Skeletal muscle tissue (tissue), 4 donors: ENCODE data around the gene CRYZL1. TPM values are rescaled to one million over a fixed set of nuclear protein-coding genes. Genes with fewer than 3 reads are reported as not detected.

Experiments used
- H3K27ac ChIP-seq: one replicate; pipeline ENCODE4 v1.7.0; 2013; ENCODE audit warnings: mild to moderate bottlenecking, low read depth, low read length, inconsistent platforms
- H3K27me3 ChIP-seq, 3 donors: one replicate each; pipeline ENCODE4 v1.7.0; 2013; ENCODE audit warnings: low read length in 3 of 3; ENCODE audit not compliant: control insufficient read depth in 3 of 3, insufficient read depth in 3 of 3
- H3K36me3 ChIP-seq, 3 donors: one replicate each; pipeline ENCODE4 v1.7.0; 2013; ENCODE audit warnings: low read length in 3 of 3; ENCODE audit not compliant: control insufficient read depth in 3 of 3, insufficient read depth in 3 of 3
- H3K4me1 ChIP-seq, 3 donors: one replicate each; pipeline ENCODE4 v1.7.0; 2013; ENCODE audit warnings: low read length in 3 of 3, mild to moderate bottlenecking in 3 of 3; ENCODE audit not compliant: control insufficient read depth in 3 of 3, insufficient read depth in 3 of 3
- H3K4me3 ChIP-seq, 3 donors: one replicate each; pipeline ENCODE4 v1.7.0; 2013; ENCODE audit warnings: low read length in 3 of 3
- H3K9ac ChIP-seq, 3 donors: one replicate each; pipeline ENCODE4 v1.7.0; 2013; ENCODE audit warnings: low read length in 3 of 3, mild to moderate bottlenecking in 3 of 3, moderate library complexity in 2 of 3, low read depth in 1 of 3
- H3K9me3 ChIP-seq, 3 donors: one replicate each; pipeline ENCODE4 v1.7.0; 2013; ENCODE audit warnings: low read length in 3 of 3; ENCODE audit not compliant: control insufficient read depth in 3 of 3
- total RNA-seq: library from RNA; depleted of rRNA; stranded (reverse); fragments of >200 nt; gene quantifications from one replicate; pipeline ENCODE4 v1.2.3, GENCODE V29; 2014
- donor health status: Osteomylitis.

Gene CRYZL1
- total RNA-seq, 1 donor from 2014 or later = 35.5 TPM

DNA sequence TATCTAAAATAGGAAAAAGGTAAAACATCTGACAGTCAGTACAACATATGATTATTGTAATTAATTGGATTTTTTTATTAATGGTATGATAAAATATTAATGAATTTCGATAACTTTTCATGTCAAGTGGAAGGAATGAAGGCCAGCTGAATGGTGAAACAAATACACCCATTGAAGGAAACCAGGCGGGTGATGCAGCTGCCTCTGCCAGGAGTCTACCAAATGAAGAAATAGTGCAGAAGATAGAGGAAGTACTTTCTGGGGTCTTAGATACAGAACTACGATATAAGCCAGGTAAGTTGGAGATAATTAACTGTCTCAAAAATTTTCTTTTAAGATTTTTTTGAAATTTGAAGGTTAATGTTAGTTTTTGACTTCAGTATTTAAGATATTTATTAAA is 95.5 kb downstream of the CRYZL1 start:
- Histone ChIP-seq H3K27ac (no peak overlapping the region), H3K4me1 (peaks cover 11 to 27% (median 14%) of the 10 kb centered on the region in 3 donors), H3K9me3 (no peaks in the 10 kb centered on the region), H3K4me3 (no peak overlapping the region), H3K27me3 (no peaks in the 10 kb centered on the region), H3K9ac (no peak overlapping the region), H3K36me3 (peaks cover 16 to 24% (median 21%) of the 10 kb centered on the region in 3 donors)

DNA sequence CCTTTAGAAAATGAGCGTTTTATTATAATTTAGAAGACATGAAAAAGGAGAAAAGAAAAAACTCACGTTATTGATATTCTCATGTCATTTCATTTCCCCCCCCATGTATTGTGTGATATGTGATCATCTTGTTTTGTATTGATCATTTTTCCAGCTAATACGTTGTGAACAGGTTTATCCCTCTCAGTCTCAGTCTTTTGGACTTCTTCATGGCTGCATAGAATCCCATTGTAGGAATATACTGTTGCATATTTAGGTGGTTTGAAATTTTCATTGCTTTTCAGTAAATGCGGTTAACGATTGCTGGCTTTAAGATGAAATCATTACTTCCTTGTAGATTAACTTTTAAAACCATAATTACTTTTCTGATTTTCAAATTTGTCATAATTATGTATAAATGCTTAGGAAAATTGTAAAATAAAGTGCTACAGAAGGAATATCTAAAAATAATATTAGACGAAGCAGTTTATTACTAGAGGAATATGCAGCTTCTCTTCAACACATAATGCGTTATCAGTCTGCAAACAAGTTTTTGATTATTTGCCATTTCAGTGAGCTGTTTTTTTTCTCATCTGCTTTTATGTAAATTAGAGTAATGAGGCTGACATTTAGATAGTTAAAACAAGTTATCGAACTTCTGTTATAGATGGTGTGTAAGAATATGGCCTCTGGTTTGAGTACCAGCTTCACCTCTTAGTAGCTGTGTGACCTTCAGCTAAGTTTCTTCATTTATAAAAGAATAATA is 96.9 kb downstream of the CRYZL1 start:
- H3K4me3 ChIP-seq = peak overlapping the region; percentile 91 to 98 (median 98)

DNA sequence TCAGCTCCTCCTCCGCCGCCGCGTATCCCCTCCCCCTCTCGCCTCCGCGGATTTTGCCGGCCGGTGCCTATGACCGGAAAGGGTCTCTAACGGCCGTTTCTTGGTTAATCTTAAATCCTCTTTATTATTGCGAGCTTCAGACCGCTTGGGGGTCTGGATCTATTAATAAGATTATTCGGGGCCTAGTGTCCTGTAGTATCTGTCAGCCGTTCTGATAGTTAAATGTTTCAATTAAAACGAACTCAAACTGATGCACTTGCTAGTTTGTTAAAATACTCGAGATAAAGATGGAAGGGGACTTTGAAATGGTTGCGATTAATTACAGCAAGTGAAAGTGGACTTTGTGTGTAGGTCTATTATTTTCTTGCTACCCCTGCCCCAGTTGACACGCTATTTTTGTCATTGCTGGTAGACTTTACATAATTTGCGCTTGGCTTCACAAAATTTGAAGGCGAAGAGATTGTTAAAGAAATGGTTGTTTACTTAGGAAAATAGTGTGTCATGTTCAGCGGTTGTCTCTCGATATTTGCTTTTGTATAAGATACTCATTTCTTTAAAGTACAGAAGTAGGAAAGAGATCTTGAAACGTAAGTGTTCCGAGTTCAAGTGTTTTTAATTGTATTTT is 97.9 kb downstream of the CRYZL1 start:
- H3K27me3 ChIP-seq = no peaks in the 10 kb centered on the region
- H3K27ac ChIP-seq = peak overlapping the region; percentile 100
- peaks cover 11 to 28% (median 18%) of the 10 kb centered on the region in 3 donors for H3K4me1 ChIP-seq
- peak overlapping the region; percentile 91 to 98 (median 98) for H3K4me3 ChIP-seq
- peak overlapping the region; percentile 97 to 100 (median 100) for H3K9ac ChIP-seq
- peaks cover 0 to 11% (median 0%) of the 10 kb centered on the region in 3 donors for H3K36me3 ChIP-seq
- H3K9me3 ChIP-seq = no peaks in the 10 kb centered on the region

More for the DNA sequence above, 96.9 kb downstream of the CRYZL1 start:
- H3K9me3 ChIP-seq = no peaks in the 10 kb centered on the region
- H3K36me3 ChIP-seq = peaks cover 2 to 9% (median 6%) of the 10 kb centered on the region in 3 donors
- peaks cover 11 to 28% (median 18%) of the 10 kb centered on the region in 3 donors for H3K4me1 ChIP-seq
- no peaks in the 10 kb centered on the region for H3K27me3 ChIP-seq
- H3K27ac ChIP-seq = no peak overlapping the region
- peak overlapping the region; percentile 97 to 100 (median 100) for H3K9ac ChIP-seq

DNA sequence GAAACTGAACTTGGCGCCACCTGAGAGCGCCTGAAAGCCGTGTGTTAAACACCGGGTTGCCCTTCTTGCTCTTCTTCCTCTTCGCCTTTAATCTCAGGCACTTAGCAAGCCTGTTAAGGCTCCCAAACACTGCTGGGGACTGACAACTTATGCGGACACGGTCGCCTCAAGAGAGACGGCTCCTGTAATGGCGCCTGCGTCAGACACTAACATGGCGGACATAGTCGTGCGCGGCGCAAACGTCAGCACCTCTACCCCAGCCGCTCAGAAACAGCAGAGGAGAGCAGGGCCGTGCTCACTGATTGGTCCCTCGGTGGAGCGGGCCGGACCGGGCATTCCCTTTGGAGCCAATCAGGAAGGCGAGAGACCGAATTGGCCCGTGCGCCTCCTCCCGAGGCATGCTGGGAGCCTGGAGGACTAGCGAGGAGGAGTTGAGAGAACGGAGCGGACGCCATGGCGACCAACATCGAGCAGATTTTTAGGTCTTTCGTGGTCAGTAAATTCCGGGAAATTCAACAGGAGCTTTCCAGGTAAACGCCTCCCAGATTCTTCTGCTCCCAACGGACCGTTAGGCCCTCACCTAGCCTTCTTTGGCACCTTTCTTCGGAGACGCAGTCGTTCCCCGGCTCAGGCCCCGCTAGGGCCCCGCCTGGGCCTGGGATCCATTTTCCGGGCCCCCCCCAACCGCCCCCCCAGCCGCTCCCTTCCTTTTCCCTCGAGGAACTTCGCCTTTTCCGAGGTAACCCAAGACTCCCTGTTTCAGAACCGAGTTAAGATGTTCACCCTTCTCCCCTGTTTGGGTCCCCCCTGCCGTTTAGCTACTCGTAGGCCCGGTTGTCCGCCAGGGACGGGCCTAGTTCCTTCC is 98.7 kb downstream of the CRYZL1 start, which contains the start of gene SON:
Gene SON (plus strand): TSS at position 399 of the 865 bp plus-strand sequence. CDS start 55 bp downstream, at position 454.
- no peaks in the 10 kb centered on the region for H3K27me3 ChIP-seq
- peak within 1 kb of the TSS; percentile 100 for H3K27ac ChIP-seq
- H3K9me3 ChIP-seq = no peaks in the 10 kb centered on the region
- peaks cover 11 to 25% (median 18%) of the 10 kb centered on the region in 3 donors for H3K4me1 ChIP-seq
- peak within 1 kb of the TSS; percentile 97 to 98 (median 98) for H3K4me3 ChIP-seq
- peak within 1 kb of the TSS; percentile 100 for H3K9ac ChIP-seq
- H3K36me3 ChIP-seq = peaks cover 0 to 11% (median 0%) of the 10 kb centered on the region in 3 donors

DNA sequence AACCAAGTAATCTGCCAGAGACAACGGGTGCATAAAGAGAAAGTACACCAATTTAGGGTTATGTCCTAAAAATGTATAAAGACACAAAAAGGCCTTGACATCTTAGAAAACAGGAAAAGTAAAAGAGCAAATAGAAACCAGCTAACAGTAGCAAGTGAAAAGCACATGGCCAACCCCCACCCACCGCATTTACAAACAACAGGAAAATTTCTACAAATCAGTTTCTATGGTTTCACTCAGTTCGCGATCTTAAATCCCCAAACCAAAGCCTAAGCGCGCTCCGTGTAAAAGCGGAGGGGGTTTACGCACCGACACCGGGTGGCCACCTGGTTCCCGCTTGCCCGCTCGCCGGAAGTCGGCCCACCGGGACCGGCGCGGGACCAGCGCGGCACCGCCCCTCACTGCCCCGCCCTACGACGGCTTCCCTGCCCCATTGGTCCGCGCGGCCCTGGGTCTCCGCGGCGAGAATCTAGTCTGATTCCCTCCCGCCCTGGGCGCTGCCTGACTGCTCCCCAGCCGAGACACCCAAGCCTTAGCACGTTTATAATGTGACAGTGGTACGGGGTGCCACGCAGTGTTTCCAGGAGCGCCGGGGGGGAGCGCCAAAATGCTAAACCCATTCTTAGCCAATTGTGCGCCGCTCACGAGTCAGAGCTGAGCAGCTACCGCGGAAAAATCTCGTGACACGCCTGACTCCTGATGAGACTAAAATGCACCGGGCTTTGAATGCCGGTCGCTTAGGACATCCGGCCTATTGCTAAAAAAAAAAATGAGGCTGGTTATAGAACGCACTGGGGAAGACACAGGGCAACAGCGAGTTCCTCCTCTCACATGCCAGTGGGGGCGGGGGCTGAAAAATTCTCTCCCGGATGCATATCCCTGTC is 99.5 kb downstream of the CRYZL1 start, which contains the start of gene GART:
Gene GART (minus strand): TSS at position 362 of the 884 bp plus-strand sequence. CDS start 2,802 bp downstream, outside the sequence.
- Histone ChIP-seq H3K36me3 (peaks cover 2 to 16% (median 9%) of the 10 kb centered on the region in 3 donors), H3K9ac (peak within 1 kb of the TSS; percentile 100), H3K4me3 (peak within 1 kb of the TSS; percentile 97 to 98 (median 98)), H3K27ac (peak within 1 kb of the TSS; percentile 100), H3K27me3 (no peaks in the 10 kb centered on the region), H3K9me3 (no peaks in the 10 kb centered on the region), H3K4me1 (peaks cover 11 to 25% (median 18%) of the 10 kb centered on the region in 3 donors)

DNA sequence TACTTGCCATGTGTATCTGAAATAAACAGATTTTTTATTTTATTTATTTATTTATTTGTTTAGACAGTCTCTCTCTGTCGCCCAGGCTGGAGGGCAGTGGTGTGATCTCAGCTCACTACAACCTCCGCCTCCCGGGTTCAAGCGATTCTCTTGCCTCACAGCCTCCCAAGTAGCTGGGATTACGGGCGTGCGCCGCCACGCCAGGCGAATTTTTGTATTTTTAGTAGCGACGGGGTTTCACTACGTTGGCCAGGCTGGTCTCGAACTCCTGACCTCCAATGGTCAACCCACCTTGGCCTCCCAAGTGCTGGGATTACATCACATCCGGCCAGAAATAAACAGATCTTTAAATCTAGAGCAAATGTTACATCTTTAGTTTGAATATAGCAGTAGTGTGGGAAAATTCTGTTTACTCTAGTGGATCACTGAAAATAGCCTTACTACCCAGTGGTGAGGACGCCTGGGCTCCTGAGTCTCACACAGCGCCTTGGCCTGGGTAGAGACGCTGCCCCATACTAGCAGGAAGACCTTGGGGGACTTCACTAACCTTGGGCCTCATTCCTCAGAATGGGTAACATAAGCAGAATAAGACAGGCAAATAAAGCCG is 100.3 kb downstream of the CRYZL1 start:
- no peaks in the 10 kb centered on the region for H3K9me3 ChIP-seq
- H3K36me3 ChIP-seq = peaks cover 7 to 24% (median 15%) of the 10 kb centered on the region in 3 donors
- peak overlapping the region; percentile 100 for H3K9ac ChIP-seq
- no peaks in the 10 kb centered on the region for H3K27me3 ChIP-seq
- peaks cover 11 to 25% (median 18%) of the 10 kb centered on the region in 3 donors for H3K4me1 ChIP-seq
- H3K27ac ChIP-seq = peak overlapping the region; percentile 100
- H3K4me3 ChIP-seq = peak overlapping the region; percentile 97 to 98 (median 98)

DNA sequence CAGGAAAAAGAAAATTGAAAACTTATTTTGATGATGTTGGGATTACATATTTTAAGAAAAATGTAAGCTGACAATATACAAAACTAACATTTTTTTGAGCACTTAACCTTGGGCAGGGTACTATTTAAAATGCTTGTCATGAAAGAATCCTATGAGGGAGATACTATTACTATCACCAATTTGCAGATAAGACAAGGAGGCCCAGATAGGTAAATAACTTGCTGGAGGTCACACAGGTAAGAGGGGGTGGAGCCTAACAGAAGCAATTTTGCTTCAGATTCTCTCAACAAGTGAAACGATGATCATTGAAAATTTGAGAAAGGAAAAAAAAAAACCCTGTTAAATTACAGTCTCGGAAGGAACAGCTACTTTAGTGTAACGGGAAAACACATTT is 100.8 kb downstream of the CRYZL1 start:
- Histone ChIP-seq H3K27ac (no peak overlapping the region), H3K4me1 (peaks cover 11 to 23% (median 18%) of the 10 kb centered on the region in 3 donors), H3K9me3 (no peaks in the 10 kb centered on the region), H3K9ac (no peak overlapping the region), H3K4me3 (no peak overlapping the region), H3K36me3 (peaks cover 9 to 27% (median 19%) of the 10 kb centered on the region in 3 donors), H3K27me3 (no peaks in the 10 kb centered on the region)

DNA sequence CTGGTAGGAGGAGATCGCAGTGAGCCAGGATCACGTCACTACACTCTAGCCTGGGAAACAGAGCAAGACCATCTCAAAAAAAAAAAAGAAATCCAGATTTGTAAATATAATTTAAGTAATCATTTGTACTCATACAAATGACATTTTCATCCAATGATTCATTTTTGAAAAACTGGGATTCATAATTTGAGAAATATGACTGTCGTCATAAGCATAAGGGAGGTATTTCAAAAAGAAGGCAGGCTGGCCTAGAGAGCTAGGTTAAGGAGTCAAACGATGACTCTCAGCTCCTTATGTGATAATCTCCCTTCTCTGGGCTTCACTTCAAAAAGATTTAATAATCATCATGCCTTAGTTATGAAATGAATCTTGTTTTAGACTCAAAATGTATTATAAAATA is 101.9 kb downstream of the CRYZL1 start:
- Histone ChIP-seq H3K4me1 (peaks cover 6 to 15% (median 12%) of the 10 kb centered on the region in 3 donors), H3K4me3 (no peak overlapping the region), H3K27ac (no peak overlapping the region), H3K36me3 (peaks cover 10 to 28% (median 23%) of the 10 kb centered on the region in 3 donors), H3K27me3 (no peaks in the 10 kb centered on the region), H3K9ac (no peak overlapping the region), H3K9me3 (no peaks in the 10 kb centered on the region)
